Stomach (tissue), 4 donors: ENCODE data around the gene MYH14.

Experiments used
- POLR2A ChIP-seq, 4 donors: fragments of 450-650 bp; IDR thresholded peaks; one replicate each; pipeline ENCODE4 v1.6.1; 2016; ENCODE audit warnings: antibody characterized with exemption in 4 of 4, control low read depth in 2 of 4, mild to moderate bottlenecking in 1 of 4, moderate library complexity in 1 of 4
- POLR2AphosphoS5 ChIP-seq, 3 donors: sonication (generic); formaldehyde crosslinking; IDR thresholded peaks; one replicate each; pipeline ENCODE4 v1.6.1; 2016; ENCODE audit warnings: antibody characterized with exemption in 3 of 3

DNA sequence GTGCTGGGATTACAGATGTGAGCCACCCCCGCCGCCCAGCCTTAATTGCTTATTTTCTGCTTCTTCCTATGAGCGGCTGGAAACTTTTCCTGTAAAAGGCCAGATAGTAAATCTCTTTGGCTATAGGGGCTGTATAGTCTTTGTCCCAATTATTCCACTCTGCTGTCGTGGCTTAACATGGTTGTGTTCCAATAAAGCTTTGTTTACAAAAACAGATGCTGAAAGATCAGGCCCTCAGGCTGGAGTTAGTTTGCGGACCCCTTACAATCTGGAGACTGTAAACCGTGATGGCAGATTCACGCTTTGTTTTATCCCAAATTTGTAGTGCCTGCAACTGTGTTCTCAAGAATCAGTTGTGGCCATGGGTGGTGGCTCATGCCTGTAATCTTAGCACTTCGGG is 115.0 kb downstream of the MYH14 start:
- no peak for TF ChIP-seq POLR2A (IDR thresholded peaks at IDR 0.05)
- no peak for TF ChIP-seq POLR2AphosphoS5 (IDR thresholded peaks at IDR 0.05)
